ENCODE data around the gene IQGAP1. TPM values are rescaled to one million over a fixed set of nuclear protein-coding genes. Genes with fewer than 3 reads are reported as not detected.

IQGAP1 gene
- total and polyA plus RNA-seq, 2 of the 13 experiments (the other 11 are each of a cell fraction or from before 2014, with no cell fraction given) = 29.5 to 37.9 TPM

DNA sequence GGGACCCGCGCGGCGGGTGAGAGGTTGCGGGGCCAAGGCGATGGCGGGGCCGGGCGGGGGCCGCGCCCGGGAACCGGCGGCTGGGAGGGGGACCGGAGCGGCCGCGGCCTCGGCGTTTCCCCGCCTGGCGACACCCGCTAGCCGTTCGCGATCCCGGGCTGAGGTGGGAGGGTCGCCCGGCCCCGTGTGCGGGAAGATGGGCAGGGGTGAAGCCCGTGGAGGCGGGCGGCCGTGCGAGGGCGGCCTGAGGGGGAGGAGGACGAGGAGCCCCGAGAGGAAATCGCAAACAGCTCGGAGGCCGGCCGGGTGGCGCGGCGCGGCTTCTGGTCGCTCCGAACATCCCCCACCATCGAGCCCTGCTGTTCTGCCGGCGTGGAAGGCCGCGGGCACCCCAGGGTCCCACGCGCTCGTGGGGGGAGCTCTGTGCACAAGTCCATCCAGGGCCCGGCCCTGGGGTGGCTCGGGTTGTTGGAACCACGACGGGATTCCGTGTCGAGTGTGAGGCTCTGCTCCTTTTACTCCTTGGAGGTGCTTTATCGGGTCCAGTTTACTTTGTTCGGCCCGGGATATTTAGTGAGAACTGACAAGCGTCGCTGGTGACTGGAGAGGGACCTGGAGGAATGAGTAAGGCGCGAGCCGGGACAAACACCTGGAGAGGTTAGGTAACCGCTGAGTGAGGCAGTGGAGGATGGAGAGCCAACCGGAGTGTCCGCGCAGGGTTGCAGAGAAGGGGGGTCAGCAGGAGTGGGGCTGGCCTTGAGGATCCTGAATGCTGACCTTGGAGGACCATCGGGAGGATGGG lies 142.4 kb downstream of the IQGAP1 start (continued):
- TF ChIP-seq, protein P1, sequence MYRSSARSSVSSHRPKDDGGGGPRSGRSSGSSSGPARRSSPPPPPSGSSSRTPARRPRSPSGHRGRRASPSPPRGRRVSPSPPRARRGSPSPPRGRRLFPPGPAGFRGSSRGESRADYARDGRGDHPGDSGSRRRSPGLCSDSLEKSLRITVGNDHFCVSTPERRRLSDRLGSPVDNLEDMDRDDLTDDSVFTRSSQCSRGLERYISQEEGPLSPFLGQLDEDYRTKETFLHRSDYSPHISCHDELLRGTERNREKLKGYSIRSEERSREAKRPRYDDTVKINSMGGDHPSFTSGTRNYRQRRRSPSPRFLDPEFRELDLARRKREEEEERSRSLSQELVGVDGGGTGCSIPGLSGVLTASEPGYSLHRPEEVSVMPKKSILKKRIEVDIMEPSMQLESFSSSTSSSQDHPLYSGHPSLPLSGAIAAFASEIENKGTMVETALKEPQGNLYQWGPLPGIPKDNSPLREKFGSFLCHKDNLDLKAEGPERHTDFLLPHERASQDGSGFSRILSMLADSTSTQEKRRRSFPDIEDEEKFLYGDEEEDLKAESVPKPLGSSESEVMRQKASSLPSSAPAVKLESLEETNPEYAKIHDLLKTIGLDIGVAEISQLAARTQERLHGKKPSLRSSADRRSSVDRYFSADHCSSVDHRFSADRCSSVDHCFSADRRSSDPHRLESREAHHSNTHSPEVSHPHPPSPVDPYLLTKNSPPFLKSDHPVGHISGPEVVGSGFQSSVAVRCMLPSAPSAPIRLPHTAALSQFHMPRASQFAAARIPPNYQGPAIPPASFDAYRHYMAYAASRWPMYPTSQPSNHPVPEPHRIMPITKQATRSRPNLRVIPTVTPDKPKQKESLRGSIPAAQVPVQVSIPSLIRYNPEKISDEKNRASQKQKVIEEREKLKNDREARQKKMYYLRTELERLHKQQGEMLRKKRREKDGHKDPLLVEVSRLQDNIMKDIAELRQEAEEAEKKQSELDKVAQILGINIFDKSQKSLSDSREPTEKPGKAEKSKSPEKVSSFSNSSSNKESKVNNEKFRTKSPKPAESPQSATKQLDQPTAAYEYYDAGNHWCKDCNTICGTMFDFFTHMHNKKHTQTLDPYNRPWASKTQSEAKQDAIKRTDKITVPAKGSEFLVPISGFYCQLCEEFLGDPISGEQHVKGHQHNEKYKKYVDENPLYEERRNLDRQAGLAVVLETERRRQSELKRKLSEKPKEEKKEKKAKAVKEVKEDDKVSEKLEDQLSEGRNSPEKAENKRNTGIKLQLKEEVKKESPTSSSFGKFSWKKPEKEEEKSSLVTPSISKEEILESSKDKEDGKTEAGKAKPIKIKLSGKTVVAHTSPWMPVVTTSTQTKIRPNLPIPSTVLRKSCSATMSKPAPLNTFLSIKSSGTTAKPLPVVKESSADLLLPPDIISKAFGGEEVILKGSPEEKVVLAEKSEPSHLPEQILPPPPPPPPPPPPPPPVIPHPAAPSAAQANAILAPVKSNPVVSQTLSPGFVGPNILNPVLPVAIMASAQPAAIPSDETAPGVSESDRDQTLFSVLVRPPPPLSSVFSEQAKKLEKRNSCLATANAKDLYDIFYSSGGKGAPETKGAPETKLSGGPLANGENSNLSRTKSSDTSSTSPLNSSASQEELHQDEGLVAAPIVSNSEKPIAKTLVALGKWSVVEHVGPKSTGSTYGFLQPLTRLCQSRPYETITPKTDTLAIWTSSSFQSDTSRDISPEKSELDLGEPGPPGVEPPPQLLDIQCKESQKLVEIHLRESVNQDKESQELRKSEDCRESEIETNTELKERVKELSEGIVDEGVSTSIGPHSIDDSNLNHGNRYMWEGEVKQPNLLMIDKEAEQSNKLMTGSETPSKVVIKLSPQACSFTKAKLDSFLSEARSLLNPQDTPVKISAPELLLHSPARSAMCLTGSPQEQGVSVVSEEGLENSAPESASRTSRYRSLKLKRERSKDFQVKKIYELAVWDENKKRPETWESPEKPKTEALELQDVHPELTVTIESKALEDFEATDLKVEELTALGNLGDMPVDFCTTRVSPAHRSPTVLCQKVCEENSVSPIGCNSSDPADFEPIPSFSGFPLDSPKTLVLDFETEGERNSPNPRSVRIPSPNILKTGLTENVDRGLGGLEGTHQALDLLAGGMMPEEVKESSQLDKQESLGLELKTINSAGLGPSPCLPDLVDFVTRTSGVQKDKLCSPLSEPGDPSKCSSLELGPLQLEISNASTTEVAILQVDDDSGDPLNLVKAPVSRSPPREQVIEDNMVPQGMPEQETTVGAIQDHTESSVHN (CRISPR knock-in tag; IDR thresholded peaks at IDR 0.05) = no peak
- TF ChIP-seq SETDB1 (CRISPR knock-in tag; IDR thresholded peaks at IDR 0.05; ENCODE audit: borderline replicate concordance) (no peak), ZNF432 (CRISPR knock-in tag; IDR thresholded peaks at IDR 0.05; ENCODE audit: borderline replicate concordance) (no peak), RARG (CRISPR knock-in tag; IDR thresholded peaks at IDR 0.05; ENCODE audit: low read depth) (no peak), KDM4B (CRISPR knock-in tag; IDR thresholded peaks at IDR 0.05) (no peak), TMF1 (CRISPR knock-in tag; IDR thresholded peaks at IDR 0.05; ENCODE audit: low read depth) (no peak), HDAC2 (CRISPR knock-in tag; IDR thresholded peaks at IDR 0.05) (no peak), ZNF781 (CRISPR knock-in tag; IDR thresholded peaks at IDR 0.05; ENCODE audit: borderline replicate concordance, not compliant biosample characterization) (no peak), ZNF850 (CRISPR knock-in tag; conservative IDR thresholded peaks at IDR 0.05) (no peak)
- TF ChIP-seq, protein P2, sequence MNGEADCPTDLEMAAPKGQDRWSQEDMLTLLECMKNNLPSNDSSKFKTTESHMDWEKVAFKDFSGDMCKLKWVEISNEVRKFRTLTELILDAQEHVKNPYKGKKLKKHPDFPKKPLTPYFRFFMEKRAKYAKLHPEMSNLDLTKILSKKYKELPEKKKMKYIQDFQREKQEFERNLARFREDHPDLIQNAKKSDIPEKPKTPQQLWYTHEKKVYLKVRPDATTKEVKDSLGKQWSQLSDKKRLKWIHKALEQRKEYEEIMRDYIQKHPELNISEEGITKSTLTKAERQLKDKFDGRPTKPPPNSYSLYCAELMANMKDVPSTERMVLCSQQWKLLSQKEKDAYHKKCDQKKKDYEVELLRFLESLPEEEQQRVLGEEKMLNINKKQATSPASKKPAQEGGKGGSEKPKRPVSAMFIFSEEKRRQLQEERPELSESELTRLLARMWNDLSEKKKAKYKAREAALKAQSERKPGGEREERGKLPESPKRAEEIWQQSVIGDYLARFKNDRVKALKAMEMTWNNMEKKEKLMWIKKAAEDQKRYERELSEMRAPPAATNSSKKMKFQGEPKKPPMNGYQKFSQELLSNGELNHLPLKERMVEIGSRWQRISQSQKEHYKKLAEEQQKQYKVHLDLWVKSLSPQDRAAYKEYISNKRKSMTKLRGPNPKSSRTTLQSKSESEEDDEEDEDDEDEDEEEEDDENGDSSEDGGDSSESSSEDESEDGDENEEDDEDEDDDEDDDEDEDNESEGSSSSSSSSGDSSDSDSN (CRISPR knock-in tag; IDR thresholded peaks at IDR 0.05) = peak; percentile 70; the same call in 1 of the 2 replicates
- TF ChIP-seq, protein P3, sequence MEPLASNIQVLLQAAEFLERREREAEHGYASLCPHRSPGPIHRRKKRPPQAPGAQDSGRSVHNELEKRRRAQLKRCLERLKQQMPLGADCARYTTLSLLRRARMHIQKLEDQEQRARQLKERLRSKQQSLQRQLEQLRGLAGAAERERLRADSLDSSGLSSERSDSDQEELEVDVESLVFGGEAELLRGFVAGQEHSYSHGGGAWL (CRISPR knock-in tag; IDR thresholded peaks at IDR 0.05) = 0 out of 2 replicates have a peak, but pooled peaks have one; percentile 19
- TF ChIP-seq, protein P4, sequence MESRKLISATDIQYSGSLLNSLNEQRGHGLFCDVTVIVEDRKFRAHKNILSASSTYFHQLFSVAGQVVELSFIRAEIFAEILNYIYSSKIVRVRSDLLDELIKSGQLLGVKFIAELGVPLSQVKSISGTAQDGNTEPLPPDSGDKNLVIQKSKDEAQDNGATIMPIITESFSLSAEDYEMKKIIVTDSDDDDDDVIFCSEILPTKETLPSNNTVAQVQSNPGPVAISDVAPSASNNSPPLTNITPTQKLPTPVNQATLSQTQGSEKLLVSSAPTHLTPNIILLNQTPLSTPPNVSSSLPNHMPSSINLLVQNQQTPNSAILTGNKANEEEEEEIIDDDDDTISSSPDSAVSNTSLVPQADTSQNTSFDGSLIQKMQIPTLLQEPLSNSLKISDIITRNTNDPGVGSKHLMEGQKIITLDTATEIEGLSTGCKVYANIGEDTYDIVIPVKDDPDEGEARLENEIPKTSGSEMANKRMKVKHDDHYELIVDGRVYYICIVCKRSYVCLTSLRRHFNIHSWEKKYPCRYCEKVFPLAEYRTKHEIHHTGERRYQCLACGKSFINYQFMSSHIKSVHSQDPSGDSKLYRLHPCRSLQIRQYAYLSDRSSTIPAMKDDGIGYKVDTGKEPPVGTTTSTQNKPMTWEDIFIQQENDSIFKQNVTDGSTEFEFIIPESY (CRISPR knock-in tag; IDR thresholded peaks at IDR 0.05) = no peak

Data from HepG2 (cell line).